GM23248 (cell line): ENCODE measurements around the gene TRAPPC2. TPM values are rescaled to one million over a fixed set of nuclear protein-coding genes. Genes with fewer than 3 reads are reported as not detected.

Source experiments
- DNase-seq: peaks from one replicate; pipeline ENCODE4 v3.0.0-alpha.2; 2015
- H2AFZ ChIP-seq: fragments of 200-600 bp; sonication (generic); 2 replicates; pipeline ENCODE4 v1.6.1; 2016; ENCODE audit warnings: antibody characterized with exemption
- H3F3A ChIP-seq: fragments of 200-600 bp; sonication (generic); 2 replicates; pipeline ENCODE4 v1.6.1; 2016; ENCODE audit warnings: mild to moderate bottlenecking, antibody characterized with exemption, mixed run types; ENCODE audit not compliant: insufficient read depth
- H3K27ac ChIP-seq: fragments of 200-600 bp; sonication (generic); 2 replicates; pipeline ENCODE4 v1.5.1; 2016; ENCODE audit warnings: mild to moderate bottlenecking
- H3K27me3 ChIP-seq: fragments of 200-600 bp; sonication (generic); replicated peaks from 2 replicates; pipeline ENCODE4 v1.6.1; 2016; ENCODE audit warnings: mild to moderate bottlenecking; ENCODE audit not compliant: insufficient read depth
- H3K36me3 ChIP-seq: fragments of 200-600 bp; sonication (generic); 2 replicates; pipeline ENCODE4 v1.6.1; 2016; ENCODE audit warnings: low read depth, mild to moderate bottlenecking
- H3K4me1 ChIP-seq: fragments of 200-600 bp; sonication (generic); 2 replicates; pipeline ENCODE4 v1.6.1; 2016; ENCODE audit warnings: mild to moderate bottlenecking; ENCODE audit not compliant: insufficient read depth
- H3K4me2 ChIP-seq: fragments of 200-600 bp; sonication (generic); one replicate; pipeline ENCODE4 v1.6.1; 2016; ENCODE audit warnings: mild to moderate bottlenecking; ENCODE audit not compliant: unreplicated experiment
- H3K4me3 ChIP-seq: fragments of 200-600 bp; sonication (generic); 2 replicates; pipeline ENCODE4 v1.5.1; 2016; ENCODE audit warnings: mild to moderate bottlenecking
- H3K79me2 ChIP-seq: fragments of 200-600 bp; sonication (generic); 2 replicates; pipeline ENCODE4 v1.6.1; 2016; ENCODE audit warnings: mild to moderate bottlenecking; ENCODE audit not compliant: insufficient read depth
- H3K9ac ChIP-seq: fragments of 200-600 bp; sonication (generic); 2 replicates; pipeline ENCODE4 v1.6.1; 2016; ENCODE audit warnings: mild to moderate bottlenecking
- H3K9me2 ChIP-seq: fragments of 200-600 bp; sonication (generic); 2 replicates; pipeline ENCODE4 v1.6.1; 2016; ENCODE audit warnings: mixed run types, mild to moderate bottlenecking, moderate library complexity; ENCODE audit not compliant: insufficient read depth
- H3K9me3 ChIP-seq: fragments of 200-600 bp; sonication (generic); one replicate; pipeline ENCODE4 v1.6.1; 2017; ENCODE audit warnings: low read depth
- H4K20me1 ChIP-seq: fragments of 200-600 bp; sonication (generic); 2 replicates; pipeline ENCODE4 v1.6.0; 2016; ENCODE audit not compliant: insufficient read depth
- EZH2 ChIP-seq: fragments of 200-600 bp; sonication (generic); IDR thresholded peaks from 2 replicates; pipeline ENCODE4 v1.6.1; 2018; ENCODE audit warnings: antibody characterized with exemption, mild to moderate bottlenecking; ENCODE audit not compliant: insufficient read depth, poor library complexity, severe bottlenecking
- EZH2phosphoT487 ChIP-seq: fragments of 200-600 bp; sonication (generic); IDR thresholded peaks from 2 replicates; pipeline ENCODE4 v1.6.1; 2018; ENCODE audit warnings: antibody characterized with exemption, moderate library complexity, mild to moderate bottlenecking, low read depth; ENCODE audit not compliant: insufficient read depth
- WGBS, 2 experiments: methylation state at CpG; one replicate each; pipeline ENCODE4 v1.1.6; 2015 to 2017; ENCODE audit warnings: low lambda C conversion rate in 2 of 2, low coverage in 1 of 2; ENCODE audit errors: missing lambda C conversion rate in 2 of 2; 5-methylcytosine and 5-hydroxymethylcytosine counted together
- in situ Hi-C: fragments of 300-500 bp; cut with MboI; formaldehyde crosslinking; loops from 2 replicates; pipeline ENCODE4 v1.15.0; 2020
- polyA plus RNA-seq: library from polyadenylated mRNA; unstranded; fragments of >200 nt; fragmentation: Nextera tagmentation; extraction: Ambion mirVana; gene quantifications from 2 replicates; pipeline ENCODE4 v1.2.1, GENCODE V29; 2016
- total RNA-seq: library from RNA; depleted of rRNA; stranded (reverse); fragments of >200 nt; shearing (Covaris generic); gene quantifications from 2 replicates; pipeline ENCODE4 v1.2.3, GENCODE V29; 2014

Gene TRAPPC2
- total and polyA plus RNA-seq, 2 experiments from 2014 or later = 10.4 to 12.0 TPM

- H2AFZ ChIP-seq = no peak overlapping the region
- H3K79me2 ChIP-seq = peaks cover 97% of the 10 kb centered on the region
- WGBS, 2 experiments = 95 to 100% methylated on average over 5 of the region's 5 CpGs
- TF ChIP-seq EZH2phosphoT487 = no peak
- TF ChIP-seq EZH2 = no peak
- no peak overlapping the region for H3K27ac ChIP-seq
- DNase-seq = no peak
- H3K9me2 ChIP-seq = no peaks in the 10 kb centered on the region
- no peaks in the 10 kb centered on the region for H3F3A ChIP-seq
- H3K9me3 ChIP-seq = no peaks in the 10 kb centered on the region
- no peaks in the 10 kb centered on the region; the same call in 1 of the 2 replicates for H4K20me1 ChIP-seq
- in situ Hi-C loops = no loop called here
- H3K27me3 ChIP-seq = no peaks in the 10 kb centered on the region
- H3K4me2 ChIP-seq = no peak overlapping the region
- no peak overlapping the region for H3K9ac ChIP-seq
- no peak overlapping the region for H3K4me3 ChIP-seq
- H3K4me1 ChIP-seq = peaks cover 32% of the 10 kb centered on the region
- no peaks in the 10 kb centered on the region for H3K36me3 ChIP-seq
Observed at GRCh38 chrX:13702111-13702789, 32.2 kb downstream of the TRAPPC2 start.

- no peaks in the 10 kb centered on the region for H3K9me2 ChIP-seq
- in situ Hi-C loops = no loop called here
- H4K20me1 ChIP-seq = peaks cover 4% of the 10 kb centered on the region; the same call in 1 of the 2 replicates
- H2AFZ ChIP-seq = no peak overlapping the region
- H3F3A ChIP-seq = no peaks in the 10 kb centered on the region
- DNase-seq = no peak
- H3K4me3 ChIP-seq = no peak overlapping the region
- no peak overlapping the region for H3K27ac ChIP-seq
- H3K27me3 ChIP-seq = no peaks in the 10 kb centered on the region
- TF ChIP-seq EZH2 (no peak), EZH2phosphoT487 (no peak)
- no peak overlapping the region for H3K9ac ChIP-seq
- H3K4me2 ChIP-seq = no peak overlapping the region
- no peaks in the 10 kb centered on the region for H3K9me3 ChIP-seq
- H3K4me1 ChIP-seq = peaks cover 34% of the 10 kb centered on the region
- H3K36me3 ChIP-seq = no peaks in the 10 kb centered on the region
- peaks cover 100% of the 10 kb centered on the region for H3K79me2 ChIP-seq
- WGBS, 2 experiments = 54 to 60% methylated on average over 4 of the region's 4 CpGs
Observed at GRCh38 chrX:13700380-13700779, 34.0 kb downstream of the TRAPPC2 start.

GRCh38 chrX:13699183-13699826 lies 35.1 kb downstream of the TRAPPC2 start:
- Histone ChIP-seq H3F3A (no peaks in the 10 kb centered on the region), H3K4me1 (peaks cover 37% of the 10 kb centered on the region), H3K9me2 (no peaks in the 10 kb centered on the region), H3K36me3 (no peaks in the 10 kb centered on the region), H3K79me2 (peaks cover 100% of the 10 kb centered on the region), H3K4me3 (no peak overlapping the region), H4K20me1 (peaks cover 7% of the 10 kb centered on the region; the same call in 1 of the 2 replicates), H2AFZ (no peak overlapping the region), H3K27me3 (no peaks in the 10 kb centered on the region), H3K9me3 (no peaks in the 10 kb centered on the region), H3K9ac (no peak overlapping the region), H3K27ac (peak overlapping the region; percentile 30; the same call in 1 of the 2 replicates), H3K4me2 (peak overlapping the region; percentile 78)
- 31 to 38% methylated on average over 7 of the region's 7 CpGs for WGBS, 2 experiments
- peak; percentile 74 for DNase-seq
- TF ChIP-seq EZH2phosphoT487 = no peak
- TF ChIP-seq EZH2 = no peak
- in situ Hi-C loops = no loop called here

GRCh38 chrX:13698432-13698831 lies 36.0 kb downstream of the TRAPPC2 start:
- no peak overlapping the region for H3K4me2 ChIP-seq
- H3K27ac ChIP-seq = no peak overlapping the region
- no peak overlapping the region for H3K4me3 ChIP-seq
- no peak overlapping the region for H3K9ac ChIP-seq
- H3F3A ChIP-seq = no peaks in the 10 kb centered on the region
- 16 to 50% methylated on average over 1 of the region's 1 CpG for WGBS, 2 experiments
- peaks cover 100% of the 10 kb centered on the region for H3K79me2 ChIP-seq
- H3K9me2 ChIP-seq = no peaks in the 10 kb centered on the region
- peaks cover 7% of the 10 kb centered on the region; the same call in 1 of the 2 replicates for H4K20me1 ChIP-seq
- H3K36me3 ChIP-seq = no peaks in the 10 kb centered on the region
- H3K9me3 ChIP-seq = no peaks in the 10 kb centered on the region
- H2AFZ ChIP-seq = no peak overlapping the region
- no peak for DNase-seq
- in situ Hi-C loops = no loop called here
- TF ChIP-seq EZH2 (no peak), EZH2phosphoT487 (no peak)
- peaks cover 39% of the 10 kb centered on the region for H3K4me1 ChIP-seq
- no peaks in the 10 kb centered on the region for H3K27me3 ChIP-seq
